ENCODE results near the gene EDEM2. TPM values are rescaled to one million over a fixed set of nuclear protein-coding genes. Genes with fewer than 3 reads are reported as not detected.
"Not testable (repeated sequence)": the region's sequence is repeated elsewhere in the genome, so short reads cannot be mapped to it uniquely, and the experiment has no call there.

The EDEM2 gene
- total RNA-seq, 4 donors from 2014 or later, result 13.7 to 31.0 (median 25.0) TPM

DNA sequence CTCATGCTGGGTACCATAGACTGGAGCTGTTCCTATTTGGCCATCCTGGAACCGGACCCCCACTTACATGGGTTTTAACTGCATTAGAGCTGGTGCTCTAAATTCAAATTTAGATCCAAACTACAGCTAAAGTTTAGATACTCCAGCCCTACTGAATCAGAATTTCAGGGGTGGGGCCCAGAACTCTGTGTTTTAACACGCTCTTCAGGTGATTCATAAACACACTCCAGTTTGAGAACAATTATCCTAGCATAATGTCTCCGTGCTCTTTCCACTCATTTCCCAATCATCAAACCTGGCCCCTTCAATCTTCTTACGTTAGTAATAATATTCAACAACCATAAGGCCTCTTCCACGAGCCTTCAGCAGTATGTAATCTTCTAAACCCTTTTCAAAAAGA is 69.8 kb downstream of the EDEM2 start:
- intact Hi-C loops (cut with DNase I), result no loop called here
- TF ChIP-seq POLR2A (IDR thresholded peaks at IDR 0.05), result no peak
- TF ChIP-seq, protein P1, sequence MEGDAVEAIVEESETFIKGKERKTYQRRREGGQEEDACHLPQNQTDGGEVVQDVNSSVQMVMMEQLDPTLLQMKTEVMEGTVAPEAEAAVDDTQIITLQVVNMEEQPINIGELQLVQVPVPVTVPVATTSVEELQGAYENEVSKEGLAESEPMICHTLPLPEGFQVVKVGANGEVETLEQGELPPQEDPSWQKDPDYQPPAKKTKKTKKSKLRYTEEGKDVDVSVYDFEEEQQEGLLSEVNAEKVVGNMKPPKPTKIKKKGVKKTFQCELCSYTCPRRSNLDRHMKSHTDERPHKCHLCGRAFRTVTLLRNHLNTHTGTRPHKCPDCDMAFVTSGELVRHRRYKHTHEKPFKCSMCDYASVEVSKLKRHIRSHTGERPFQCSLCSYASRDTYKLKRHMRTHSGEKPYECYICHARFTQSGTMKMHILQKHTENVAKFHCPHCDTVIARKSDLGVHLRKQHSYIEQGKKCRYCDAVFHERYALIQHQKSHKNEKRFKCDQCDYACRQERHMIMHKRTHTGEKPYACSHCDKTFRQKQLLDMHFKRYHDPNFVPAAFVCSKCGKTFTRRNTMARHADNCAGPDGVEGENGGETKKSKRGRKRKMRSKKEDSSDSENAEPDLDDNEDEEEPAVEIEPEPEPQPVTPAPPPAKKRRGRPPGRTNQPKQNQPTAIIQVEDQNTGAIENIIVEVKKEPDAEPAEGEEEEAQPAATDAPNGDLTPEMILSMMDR (IDR thresholded peaks at IDR 0.05), result no peak
- Histone ChIP-seq H3K9me3 (no peaks in the 10 kb centered on the region), H3K4me3 (replicated peaks in 1 of 3) (no peak overlapping the region), H3K36me3 (peaks cover 16 to 17% of the 10 kb centered on the region in 2 donors), H3K27me3 (no peaks in the 10 kb centered on the region), H3K4me1 (peaks cover 0 to 8% of the 10 kb centered on the region in 2 donors), H3K27ac (no peak overlapping the region)
- no peak for DNase-seq
- 98 to 99% methylated on average over 5 of the region's 5 CpGs for WGBS, 2 donors

DNA sequence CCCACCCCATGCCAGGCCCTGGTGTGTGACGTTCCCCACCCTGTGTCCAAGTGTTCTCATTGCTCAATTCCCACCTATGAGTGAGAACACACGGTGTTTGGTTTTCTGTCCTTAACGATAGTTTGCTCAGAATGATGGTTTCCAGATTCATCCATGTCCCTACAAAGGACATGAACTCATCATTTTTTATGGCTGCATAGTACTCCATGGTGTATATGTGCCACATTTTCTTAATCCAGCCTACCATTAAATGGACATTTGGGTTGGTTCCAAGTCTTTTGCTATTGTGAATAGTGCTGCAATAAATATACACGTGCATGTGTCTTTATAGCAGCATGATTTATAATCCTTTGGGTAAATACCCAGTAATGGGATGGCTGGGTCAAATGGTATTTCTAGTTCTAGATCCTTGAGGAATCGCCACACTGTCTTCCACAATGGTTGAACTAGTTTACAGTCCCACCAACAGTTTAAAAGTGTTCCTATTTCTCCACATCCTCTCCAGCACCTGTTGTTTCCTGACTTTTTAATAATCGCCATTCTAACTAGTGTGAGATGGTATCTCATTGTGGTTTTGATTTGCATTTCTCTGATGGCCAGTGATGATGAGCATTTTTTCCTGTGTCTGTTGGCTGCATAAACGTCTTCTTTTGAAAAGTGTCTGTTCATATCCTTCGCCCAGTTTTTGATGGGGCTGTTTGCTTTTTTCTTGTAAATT is 75.5 kb downstream of the EDEM2 start:
- H3K4me1 ChIP-seq, result peaks cover 7 to 10% of the 10 kb centered on the region in 2 donors
- H3K27me3 ChIP-seq; intact Hi-C loops (cut with DNase I); DNase-seq; H3K27ac ChIP-seq; H3K36me3 ChIP-seq; H3K9me3 ChIP-seq; H3K4me3 ChIP-seq (replicated peaks in 1 of 3): not testable (repeated sequence)
- 93 to 95% methylated on average over 8 of the region's 8 CpGs for WGBS, 2 donors

DNA sequence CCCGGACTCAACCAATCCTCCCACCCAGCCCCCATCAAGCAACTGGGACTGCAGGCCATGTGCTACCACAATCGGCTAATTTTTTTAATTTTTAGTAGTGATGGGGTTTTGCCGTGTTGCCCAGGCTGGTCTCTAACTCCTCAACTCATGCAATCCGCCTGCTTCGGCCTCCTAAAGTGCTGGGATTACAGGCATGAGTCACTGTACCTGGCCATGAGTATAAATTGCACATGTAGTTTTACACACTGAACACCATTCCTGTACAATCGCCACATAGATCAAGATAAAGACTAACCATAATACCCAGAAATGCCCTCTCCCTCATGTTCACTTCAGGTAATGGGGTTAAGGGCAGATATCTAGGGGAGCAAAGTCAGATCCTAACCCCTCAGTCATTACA is 80.9 kb downstream of the EDEM2 start:
- intact Hi-C loops (cut with DNase I), result no loop called here
- Histone ChIP-seq H3K27ac (no peak overlapping the region), H3K4me1 (peaks cover 7 to 16% of the 10 kb centered on the region in 2 donors), H3K4me3 (replicated peaks in 1 of 3) (no peak overlapping the region), H3K9me3 (no peaks in the 10 kb centered on the region), H3K36me3 (peaks cover 4 to 6% of the 10 kb centered on the region in 2 donors), H3K27me3 (no peaks in the 10 kb centered on the region)
- 92 to 93% methylated on average over 6 of the region's 6 CpGs for WGBS, 2 donors
- TF ChIP-seq, protein P1 (IDR thresholded peaks at IDR 0.05), result no peak
- TF ChIP-seq POLR2A (IDR thresholded peaks at IDR 0.05), result no peak
- DNase-seq, result no peak

Small RNAs within 50 kb of the gene (small RNA-seq; reads per million reads assigned to genes)
- gene RF00275 (not detected), gene RNA5SP483 (not detected)

Other genes starting within 250 kb of the EDEM2 start
- 10 to 100 TPM; 45.7 to 81.8 (median 62.4) TPM for gene GSS, start 191.5 kb downstream of the EDEM2 start, total RNA-seq
- gene MYH7B, start 191.5 kb downstream of the EDEM2 start, total RNA-seq, result 1 to 10 TPM in 3 of 4 donors, under 1 TPM in 1; 0.63 to 2.0 (median 1.4) TPM
- 10 to 100 TPM; 53.3 to 76.8 (median 73.5) TPM for gene TRPC4AP, start 54.5 kb downstream of the EDEM2 start, total RNA-seq
- gene PROCR, start 24.7 kb upstream of the EDEM2 start, total RNA-seq, result 10 to 100 TPM; 11.2 to 56.0 (median 37.9) TPM
- gene MMP24, start 79.4 kb upstream of the EDEM2 start, total RNA-seq, result 1 to 10 TPM in 1 of 4 donors, under 1 TPM in 3; 0.67 to 1.6 (median 0.92) TPM
- gene MMP24OS, start 130.8 kb upstream of the EDEM2 start, total RNA-seq, result 10 to 100 TPM; 18.3 to 40.3 (median 28.8) TPM
- gene EIF6, start 137.4 kb upstream of the EDEM2 start, total RNA-seq, result 10 to 100 TPM; 30.3 to 94.2 (median 65.7) TPM
- gene FAM83C, start 145.1 kb upstream of the EDEM2 start, total RNA-seq, result not detected